A673 (cell line): ENCODE results near the gene TEX53. TPM values are rescaled to one million over a fixed set of nuclear protein-coding genes. Genes with fewer than 3 reads are reported as not detected.

Experiments
- BruUV-seq: library from RNA; stranded (reverse); fragments of 400-500 nt; replicated peaks from 2 replicates; lab custom pipeline; 2021; lab: Mats Ljungman, UMichigan
- CTCF ChIA-PET: fragments of 300-600 bp; sonication (Branson Sonifier 250); formaldehyde crosslinking; loops from one replicate; lab custom pipeline; 2022; ENCODE audit warnings: antibody characterized with exemption; lab: Charles Lee
- POLR2A ChIA-PET: fragments of 300-600 bp; sonication (Branson Sonifier 250); formaldehyde crosslinking; loops from one replicate; lab custom pipeline; 2022; ENCODE audit warnings: antibody characterized with exemption; ENCODE audit not compliant: low non-redundant PET; lab: Charles Lee
- DNase-seq: peaks from one replicate; pipeline ENCODE4 v3.0.0-alpha.2; 2015; ENCODE audit warnings: low spot score
- H3K27ac ChIP-seq: fragments of 200-600 bp; sonication (generic); 2 replicates; pipeline ENCODE4 v1.5.1; 2016; ENCODE audit warnings: mixed run types, low read depth, mild to moderate bottlenecking, mixed read lengths, antibody characterized with exemption, low read length; ENCODE audit not compliant: poor library complexity, severe bottlenecking
- H3K27me3 ChIP-seq: fragments of 200-600 bp; sonication (generic); replicated peaks from 2 replicates; pipeline ENCODE4 v1.6.1; 2017; ENCODE audit warnings: mixed run types, low read depth, mild to moderate bottlenecking, mixed read lengths, antibody characterized with exemption, low read length; ENCODE audit not compliant: insufficient read depth, poor library complexity
- H3K36me3 ChIP-seq: fragments of 200-600 bp; sonication (generic); 2 replicates; pipeline ENCODE4 v1.6.1; 2016; ENCODE audit warnings: mixed run types, mild to moderate bottlenecking, mixed read lengths, antibody characterized with exemption, low read length; ENCODE audit not compliant: insufficient read depth, poor library complexity, severe bottlenecking
- H3K4me1 ChIP-seq: fragments of 200-600 bp; sonication (generic); 2 replicates; pipeline ENCODE4 v1.6.1; 2017; ENCODE audit warnings: mixed run types, mild to moderate bottlenecking, mixed read lengths, antibody characterized with exemption, low read length; ENCODE audit not compliant: insufficient read depth, poor library complexity, severe bottlenecking
- H3K4me3 ChIP-seq: fragments of 200-600 bp; sonication (generic); 2 replicates; pipeline ENCODE4 v1.5.1; 2016; ENCODE audit warnings: low read depth, mixed run types, mild to moderate bottlenecking, mixed read lengths, low read length; ENCODE audit not compliant: poor library complexity, severe bottlenecking
- H3K9me3 ChIP-seq: fragments of 200-600 bp; sonication (generic); 2 replicates; pipeline ENCODE4 v1.6.1; 2016; ENCODE audit warnings: mixed run types, low read depth, mild to moderate bottlenecking, mixed read lengths, antibody characterized with exemption, low read length; ENCODE audit not compliant: poor library complexity, severe bottlenecking
- EZH2 ChIP-seq: fragments of 200-600 bp; sonication (generic); IDR thresholded peaks from 2 replicates; pipeline ENCODE4 v1.6.1; 2017; ENCODE audit warnings: borderline replicate concordance, low read depth, mild to moderate bottlenecking, mixed read lengths, antibody characterized with exemption, low read length; ENCODE audit not compliant: poor library complexity, severe bottlenecking
- intact Hi-C: fragments of 100-400 bp; cut with micrococcal nuclease; formaldehyde crosslinking; loops from one replicate; pipeline ENCODE4 v1.10.0; 2022; ENCODE audit not compliant: unreplicated experiment
- total RNA-seq: library from RNA; stranded (reverse); gene quantifications from 2 replicates; pipeline ENCODE4 v1.2.3, GENCODE V29; 2021
- TF ChIP-seq, protein P1 (sequence below): fragments of 300-800, 200-600 bp; sonication (generic); conservative IDR thresholded peaks from 2 replicates; pipeline ENCODE4 v1.5.1; 2017; ENCODE audit warnings: low read depth, mild to moderate bottlenecking, antibody characterized with exemption, low read length, moderate library complexity, mixed read lengths

Gene TEX53
- total RNA-seq, 1 experiment from 2014 or later = not detected

- TF ChIP-seq EZH2 = no peak
- Histone ChIP-seq H3K27me3 (no peaks in the 10 kb centered on the region), H3K36me3 (no peaks in the 10 kb centered on the region), H3K27ac (no peak overlapping the region), H3K9me3 (no peaks in the 10 kb centered on the region), H3K4me1 (no peaks in the 10 kb centered on the region), H3K4me3 (no peak overlapping the region)
- BruUV-seq = no TSS peak
- CTCF ChIA-PET = no interaction called here
- POLR2A ChIA-PET = no interaction called here
- DNase-seq = no peak
- intact Hi-C loops = no loop called here
These were observed 37.2 kb upstream of the TEX53 start for GRCh38 chr9:114694719-114695269.

GRCh38 chr9:114694146-114694545 lies 36.5 kb upstream of the TEX53 start:
- H3K27ac ChIP-seq = no peak overlapping the region
- no peaks in the 10 kb centered on the region for H3K4me1 ChIP-seq
- no peaks in the 10 kb centered on the region for H3K27me3 ChIP-seq
- intact Hi-C loops = no loop called here
- H3K9me3 ChIP-seq = no peaks in the 10 kb centered on the region
- POLR2A ChIA-PET = no interaction called here
- H3K36me3 ChIP-seq = no peaks in the 10 kb centered on the region
- DNase-seq = no peak
- CTCF ChIA-PET = no interaction called here
- H3K4me3 ChIP-seq = no peak overlapping the region
- no peak for TF ChIP-seq EZH2
- TF ChIP-seq, protein P1, sequence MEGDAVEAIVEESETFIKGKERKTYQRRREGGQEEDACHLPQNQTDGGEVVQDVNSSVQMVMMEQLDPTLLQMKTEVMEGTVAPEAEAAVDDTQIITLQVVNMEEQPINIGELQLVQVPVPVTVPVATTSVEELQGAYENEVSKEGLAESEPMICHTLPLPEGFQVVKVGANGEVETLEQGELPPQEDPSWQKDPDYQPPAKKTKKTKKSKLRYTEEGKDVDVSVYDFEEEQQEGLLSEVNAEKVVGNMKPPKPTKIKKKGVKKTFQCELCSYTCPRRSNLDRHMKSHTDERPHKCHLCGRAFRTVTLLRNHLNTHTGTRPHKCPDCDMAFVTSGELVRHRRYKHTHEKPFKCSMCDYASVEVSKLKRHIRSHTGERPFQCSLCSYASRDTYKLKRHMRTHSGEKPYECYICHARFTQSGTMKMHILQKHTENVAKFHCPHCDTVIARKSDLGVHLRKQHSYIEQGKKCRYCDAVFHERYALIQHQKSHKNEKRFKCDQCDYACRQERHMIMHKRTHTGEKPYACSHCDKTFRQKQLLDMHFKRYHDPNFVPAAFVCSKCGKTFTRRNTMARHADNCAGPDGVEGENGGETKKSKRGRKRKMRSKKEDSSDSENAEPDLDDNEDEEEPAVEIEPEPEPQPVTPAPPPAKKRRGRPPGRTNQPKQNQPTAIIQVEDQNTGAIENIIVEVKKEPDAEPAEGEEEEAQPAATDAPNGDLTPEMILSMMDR = no peak
- no TSS peak for BruUV-seq

- Histone ChIP-seq H3K4me3 (no peak overlapping the region), H3K4me1 (no peaks in the 10 kb centered on the region), H3K9me3 (no peaks in the 10 kb centered on the region), H3K27ac (no peak overlapping the region), H3K36me3 (no peaks in the 10 kb centered on the region), H3K27me3 (no peaks in the 10 kb centered on the region)
- BruUV-seq = no TSS peak
- no peak for TF ChIP-seq EZH2
- TF ChIP-seq, protein P1 = no peak
- no peak for DNase-seq
- CTCF ChIA-PET = no interaction called here
- POLR2A ChIA-PET = no interaction called here
- intact Hi-C loops = no loop called here
These were observed 35.7 kb upstream of the TEX53 start for GRCh38 chr9:114693248-114693855.

DNA sequence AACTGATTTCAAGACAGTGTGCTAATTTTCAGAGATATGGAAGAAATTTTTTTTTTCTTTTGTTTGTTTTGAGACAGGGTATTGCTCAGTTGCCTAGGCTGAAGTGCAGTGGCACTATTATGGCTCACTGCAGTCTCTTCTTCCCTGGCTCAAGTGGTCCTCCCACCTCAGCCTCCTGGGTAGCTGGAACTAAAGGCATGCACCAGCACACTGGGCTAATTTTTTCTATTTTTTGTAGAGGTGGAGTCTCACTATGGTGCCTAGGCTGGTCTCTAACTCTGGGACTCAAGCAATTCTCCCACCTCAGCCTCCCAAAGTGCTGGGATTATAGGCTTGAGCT lies 34.3 kb upstream of the TEX53 start:
- no peak overlapping the region for H3K27ac ChIP-seq
- H3K4me3 ChIP-seq = no peak overlapping the region
- ChIA-PET CTCF (no interaction called here), POLR2A (no interaction called here)
- no peak for TF ChIP-seq EZH2
- TF ChIP-seq, protein P1 = no peak
- no peaks in the 10 kb centered on the region for H3K36me3 ChIP-seq
- no TSS peak for BruUV-seq
- no peak for DNase-seq
- no peaks in the 10 kb centered on the region for H3K4me1 ChIP-seq
- no peaks in the 10 kb centered on the region for H3K9me3 ChIP-seq
- intact Hi-C loops = no loop called here
- no peaks in the 10 kb centered on the region for H3K27me3 ChIP-seq
